WTC11 (cell line): ENCODE results near the gene EPHA6.

Source experiments
- ATF1 ChIP-seq: sonication (generic); formaldehyde crosslinking; IDR thresholded peaks from 2 replicates; pipeline ENCODE4 v1.8.1; 2023; ENCODE audit warnings: mild to moderate bottlenecking, moderate library complexity, missing genetic modification reagents
- CBFB ChIP-seq: sonication (generic); formaldehyde crosslinking; IDR thresholded peaks from 2 replicates; pipeline ENCODE4 v1.8.1; 2022; ENCODE audit warnings: mild to moderate bottlenecking, low read depth, missing genetic modification reagents
- CTCF ChIP-seq: fragments of 200-600 bp; IDR thresholded peaks from 2 replicates; pipeline ENCODE4 v1.8.0; 2022; ENCODE audit warnings: antibody characterized with exemption
- JUN ChIP-seq: sonication (generic); formaldehyde crosslinking; IDR thresholded peaks from 2 replicates; pipeline ENCODE4 v1.8.0; 2023; ENCODE audit warnings: mild to moderate bottlenecking, missing genetic modification reagents
- MAX ChIP-seq: sonication (generic); formaldehyde crosslinking; IDR thresholded peaks from 2 replicates; pipeline ENCODE4 v1.8.0; 2022; ENCODE audit warnings: mild to moderate bottlenecking, missing genetic modification reagents
- PRDM15 ChIP-seq: sonication (generic); formaldehyde crosslinking; IDR thresholded peaks from 2 replicates; pipeline ENCODE4 v1.8.0; 2022; ENCODE audit warnings: missing genetic modification reagents
- RORB ChIP-seq: fragments of 250-450 bp; sonication (Bioruptor Pico); IDR thresholded peaks from 2 replicates; pipeline ENCODE4 v1.9.0; 2021; ENCODE audit warnings: mild to moderate bottlenecking
- STAT6 ChIP-seq: sonication (generic); formaldehyde crosslinking; conservative IDR thresholded peaks from 2 replicates; pipeline ENCODE4 v1.8.1; 2023; ENCODE audit warnings: mild to moderate bottlenecking, low read depth, missing genetic modification reagents, moderate library complexity
- ZMAT4 ChIP-seq: fragments of 250-450 bp; sonication (Bioruptor Pico); IDR thresholded peaks from 2 replicates; pipeline ENCODE4 v1.9.0; 2021; ENCODE audit warnings: mild to moderate bottlenecking
- ZNF121 ChIP-seq: sonication (generic); formaldehyde crosslinking; IDR thresholded peaks from 2 replicates; pipeline ENCODE4 v1.8.0; 2023; ENCODE audit warnings: missing genetic modification reagents

- TF ChIP-seq ZMAT4 (no peak), JUN (CRISPR knock-in tag) (no peak), CTCF (no peak), ZNF121 (CRISPR knock-in tag) (no peak), PRDM15 (no peak), ATF1 (no peak), RORB (CRISPR knock-in tag) (no peak), CBFB (no peak), STAT6 (CRISPR knock-in tag) (no peak), MAX (CRISPR knock-in tag) (no peak)
These were observed 798.2 kb downstream of the EPHA6 start for GRCh38 chr3:97612632-97613031.
